Stomach (tissue), 9 donors: ENCODE measurements around the gene SMG9. TPM values are rescaled to one million over a fixed set of nuclear protein-coding genes. Genes with fewer than 3 reads are reported as not detected.

Experiments used
- DNase-seq, 2 donors: peaks; one replicate each; pipeline versions ENCODE4 v3.0.0 to v3.0.0-alpha.2; 2013 to 2019
- H3K27ac ChIP-seq, 5 donors: fragments of 200-600 bp in 4 of 5; sonication (generic) in 4 of 5; one replicate each; pipeline ENCODE4 v1.5.1; 2013 to 2019; ENCODE audit warnings: mild to moderate bottlenecking in 1 of 5, moderate library complexity in 1 of 5
- H3K27me3 ChIP-seq, 3 donors: fragments of 200-600 bp; sonication (generic); one replicate each; pipeline ENCODE4 v1.5.1; 2017 to 2019; ENCODE audit warnings: mixed run types in 1 of 3
- H3K36me3 ChIP-seq, 4 donors: fragments of 200-600 bp; sonication (generic); 1 replicate in 3 of 4; 2 replicates in 1 of 4; pipeline ENCODE4 v1.5.1; 2016 to 2019
- H3K4me1 ChIP-seq, 4 donors: fragments of 200-600 bp; sonication (generic); one replicate each; pipeline ENCODE4 v1.5.1; 2016 to 2019
- H3K4me3 ChIP-seq, 4 donors: fragments of 200-600 bp; sonication (generic) in 3 of 4; one replicate each; pipeline ENCODE4 v1.5.1; 2016 to 2019; ENCODE audit warnings: mild to moderate bottlenecking in 1 of 4
- H3K9me3 ChIP-seq, 4 donors: fragments of 200-600 bp; sonication (generic); one replicate each; pipeline ENCODE4 v1.5.1; 2016 to 2019
- CTCF ChIP-seq, 7 experiments: fragments of 450-650 bp in 4 of 7; fragments of 200-600 bp in 3 of 7; sonication (generic) in 3 of 7; IDR thresholded peaks; one replicate each; pipeline ENCODE4 v1.5.1; 2016 to 2019; ENCODE audit warnings: antibody characterized with exemption in 7 of 7, control low read depth in 2 of 7, mild to moderate bottlenecking in 1 of 7
- EP300 ChIP-seq: sonication (generic); formaldehyde crosslinking; IDR thresholded peaks from one replicate; pipeline ENCODE4 v1.6.1; 2017; ENCODE audit warnings: antibody characterized with exemption
- POLR2A ChIP-seq, 4 donors: fragments of 450-650 bp; IDR thresholded peaks; one replicate each; pipeline ENCODE4 v1.6.1; 2016; ENCODE audit warnings: antibody characterized with exemption in 4 of 4, control low read depth in 2 of 4, mild to moderate bottlenecking in 1 of 4, moderate library complexity in 1 of 4
- POLR2AphosphoS5 ChIP-seq, 3 donors: sonication (generic); formaldehyde crosslinking; IDR thresholded peaks; one replicate each; pipeline ENCODE4 v1.6.1; 2016; ENCODE audit warnings: antibody characterized with exemption in 3 of 3
- WGBS, 5 donors: extraction: QIAGEN DNeasy Blood & Tissue Kit in 3 of 5; methylation state at CpG; one replicate each; pipeline versions ENCODE4 v1.1.5 to v1.1.7; 2013 to 2018; 5-methylcytosine and 5-hydroxymethylcytosine counted together
- intact Hi-C: fragments of 100-400 bp; cut with DNase I; formaldehyde crosslinking; loops from one replicate; pipeline ENCODE4 v1.15.1; 2023; ENCODE audit warnings: low total_unique reads
- polyA plus RNA-seq, 3 donors: library from polyadenylated mRNA; stranded (reverse); fragments of 200-250 nt; gene quantifications; one replicate each; pipeline ENCODE4 v1.2.3, GENCODE V29; 2013
- total RNA-seq, 5 donors: library from RNA; depleted of rRNA; stranded (reverse); fragments of >200 nt; gene quantifications; one replicate each; pipeline versions ENCODE4 v1.1.0 to v1.2.3, GENCODE V29; 2014 to 2016
- donor health status: healthy with polysubstance abuse.
- donor health status: Bipolar disorder and iron deficiency.
- donor health status: healthy.

SMG9 gene
- total and polyA plus RNA-seq, 8 donors, result 3.5 to 59.4 (median 17.0) TPM

GRCh38 chr19:43719918-43720317, 34.8 kb downstream of the SMG9 start:
- 59 to 70% (median 63%) methylated on average over 5 of the region's 5 CpGs for WGBS, 5 donors
- H3K4me1 ChIP-seq, result no peaks in the 10 kb centered on the region
- DNase-seq, result no peak
- H3K9me3 ChIP-seq, result no peaks in the 10 kb centered on the region
- H3K27me3 ChIP-seq, result peaks cover 0 to 20% (median 0%) of the 10 kb centered on the region in 3 donors
- no peak overlapping the region for H3K4me3 ChIP-seq
- H3K36me3 ChIP-seq, result no peaks in the 10 kb centered on the region
- intact Hi-C loops, result no loop called here
- TF ChIP-seq POLR2A (IDR thresholded peaks at IDR 0.05) (no peak), CTCF (IDR thresholded peaks at IDR 0.05) (no peak), EP300 (no peak), POLR2AphosphoS5 (IDR thresholded peaks at IDR 0.05) (no peak)
- no peak overlapping the region for H3K27ac ChIP-seq

- H3K27ac ChIP-seq, result no peak overlapping the region
- H3K4me3 ChIP-seq, result no peak overlapping the region
- no peak for DNase-seq
- peaks cover 0 to 20% (median 0%) of the 10 kb centered on the region in 3 donors for H3K27me3 ChIP-seq
- no peaks in the 10 kb centered on the region for H3K9me3 ChIP-seq
- no peaks in the 10 kb centered on the region for H3K36me3 ChIP-seq
- 91 to 94% (median 92%) methylated on average over 21 to 37 of the region's 37 CpGs for WGBS, 5 donors
- intact Hi-C loops, result no loop called here
- no peaks in the 10 kb centered on the region for H3K4me1 ChIP-seq
- TF ChIP-seq POLR2A (IDR thresholded peaks at IDR 0.05) (no peak), POLR2AphosphoS5 (IDR thresholded peaks at IDR 0.05) (no peak), CTCF (IDR thresholded peaks at IDR 0.05) (no peak), EP300 (no peak)
Observed at GRCh38 chr19:43719378-43719868, 35.3 kb downstream of the SMG9 start.

DNA sequence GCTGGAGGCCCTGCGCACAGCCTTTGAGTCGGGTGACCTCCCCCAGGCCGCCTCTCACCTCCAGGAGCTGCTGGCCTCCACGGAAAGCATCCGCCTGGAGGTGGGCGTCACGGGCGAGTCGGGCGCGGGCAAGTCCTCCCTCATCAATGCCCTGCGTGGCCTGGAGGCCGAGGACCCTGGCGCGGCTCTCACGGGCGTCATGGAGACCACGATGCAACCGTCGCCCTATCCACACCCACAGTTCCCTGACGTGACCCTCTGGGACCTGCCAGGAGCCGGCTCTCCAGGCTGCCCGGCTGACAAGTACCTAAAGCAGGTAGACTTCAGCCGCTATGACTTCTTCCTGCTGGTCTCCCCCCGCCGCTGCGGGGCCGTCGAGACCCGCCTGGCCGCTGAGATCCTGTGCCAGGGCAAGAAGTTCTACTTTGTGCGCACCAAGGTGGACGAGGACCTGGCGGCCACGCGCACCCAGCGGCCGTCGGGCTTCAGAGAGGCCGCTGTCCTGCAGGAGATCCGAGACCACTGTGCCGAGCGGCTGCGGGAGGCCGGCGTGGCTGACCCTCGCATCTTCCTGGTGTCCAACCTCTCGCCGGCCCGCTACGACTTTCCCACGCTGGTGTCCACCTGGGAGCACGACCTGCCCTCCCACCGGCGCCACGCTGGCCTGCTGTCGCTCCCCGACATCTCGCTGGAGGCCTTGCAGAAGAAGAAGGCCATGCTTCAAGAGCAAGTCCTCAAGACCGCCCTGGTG, 36.0 kb downstream of the SMG9 start:
- H3K27me3 ChIP-seq, result peaks cover 0 to 20% (median 0%) of the 10 kb centered on the region in 3 donors
- DNase-seq, result no peak
- no peaks in the 10 kb centered on the region for H3K9me3 ChIP-seq
- TF ChIP-seq POLR2AphosphoS5 (IDR thresholded peaks at IDR 0.05) (no peak), CTCF (IDR thresholded peaks at IDR 0.05) (no peak), POLR2A (IDR thresholded peaks at IDR 0.05) (no peak), EP300 (no peak)
- H3K4me3 ChIP-seq, result no peak overlapping the region
- H3K4me1 ChIP-seq, result no peaks in the 10 kb centered on the region
- WGBS, 5 donors, result 86 to 94% (median 93%) methylated on average over 31 to 60 of the region's 60 CpGs
- H3K27ac ChIP-seq, result no peak overlapping the region
- H3K36me3 ChIP-seq, result no peaks in the 10 kb centered on the region
- intact Hi-C loops, result no loop called here

DNA sequence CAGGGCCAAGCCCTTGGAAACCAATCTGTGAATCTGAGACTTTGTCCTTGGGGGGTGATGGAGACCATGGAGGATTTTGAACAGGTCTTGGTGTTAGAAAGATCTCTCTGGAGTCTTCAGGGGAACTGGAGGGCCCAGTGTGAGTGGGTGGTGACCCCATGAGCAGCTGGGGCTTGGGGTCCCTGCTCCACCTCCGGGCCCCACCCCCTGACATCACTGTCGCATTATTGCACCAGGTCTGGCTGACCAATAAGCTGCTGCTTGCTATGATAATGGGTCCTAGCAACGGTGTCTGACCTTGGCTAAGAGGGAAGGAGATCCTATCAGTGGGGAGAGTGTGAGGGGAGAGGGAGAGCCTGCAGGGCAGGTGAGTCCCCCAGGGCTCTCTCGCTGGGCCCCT, 39.0 kb downstream of the SMG9 start, which contains the start of gene IRGC:
IRGC (plus strand) TSS at position 301 of the 400 bp plus-strand sequence. CDS start 2,483 bp downstream, outside the sequence.
- H3K4me3 ChIP-seq, result no peak within 1 kb of the TSS
- H3K4me1 ChIP-seq, result no peaks in the 10 kb centered on the region
- no peak for DNase-seq
- TF ChIP-seq POLR2AphosphoS5 (IDR thresholded peaks at IDR 0.05) (no peak), CTCF (IDR thresholded peaks at IDR 0.05) (no peak), POLR2A (IDR thresholded peaks at IDR 0.05) (no peak), EP300 (no peak)
- no peaks in the 10 kb centered on the region for H3K36me3 ChIP-seq
- H3K9me3 ChIP-seq, result no peaks in the 10 kb centered on the region
- peaks cover 0 to 32% (median 0%) of the 10 kb centered on the region in 3 donors for H3K27me3 ChIP-seq
- H3K27ac ChIP-seq, result no peak within 1 kb of the TSS
- intact Hi-C loops, result no loop called here
- 31 to 63% (median 55%) methylated on average over 2 to 4 of the region's 4 CpGs for WGBS, 5 donors
